MM.1S (cell line): Measurements from ENCODE around the gene ENTREP3.

Experiments
- EZH2 ChIP-seq: fragments of 300-600 bp; sonication (generic); optimal IDR thresholded peaks from 2 replicates; pipeline ENCODE3; 2017; ENCODE audit warnings: low read depth, mild to moderate bottlenecking, antibody characterized with exemption, low read length, mixed read lengths
- EZH2phosphoT487 ChIP-seq: fragments of 300-600 bp; sonication (generic); IDR thresholded peaks from 2 replicates; pipeline ENCODE4 v1.6.1; 2018; ENCODE audit warnings: antibody characterized with exemption, low read length
- TF ChIP-seq, protein P1 (sequence below): fragments of 300-600 bp; sonication (generic); IDR thresholded peaks from 2 replicates; pipeline ENCODE4 v1.5.1; 2016; ENCODE audit warnings: antibody characterized with exemption, low read length, mixed read lengths

DNA sequence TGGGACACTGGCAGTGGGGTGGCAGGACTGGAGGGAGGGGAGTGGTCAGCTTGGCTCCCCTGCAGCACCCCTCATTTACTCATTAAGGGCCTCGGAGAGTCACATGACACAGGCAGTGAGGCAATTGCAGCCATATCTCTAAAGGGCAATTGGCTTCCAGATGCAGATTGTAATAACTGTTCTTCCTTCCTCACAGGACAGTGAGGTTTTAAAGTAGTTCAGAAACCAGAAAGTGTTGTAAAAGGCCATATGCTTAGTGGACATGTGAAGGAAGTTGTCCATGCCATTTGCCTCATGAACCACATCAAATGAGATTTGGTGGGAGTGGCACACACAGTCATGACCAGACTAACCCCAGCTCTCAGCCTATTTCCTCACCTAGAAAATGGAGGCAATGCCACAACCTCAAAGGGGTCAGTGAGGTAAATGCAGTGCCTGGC, 35.7 kb downstream of the ENTREP3 start:
- TF ChIP-seq, protein P1, sequence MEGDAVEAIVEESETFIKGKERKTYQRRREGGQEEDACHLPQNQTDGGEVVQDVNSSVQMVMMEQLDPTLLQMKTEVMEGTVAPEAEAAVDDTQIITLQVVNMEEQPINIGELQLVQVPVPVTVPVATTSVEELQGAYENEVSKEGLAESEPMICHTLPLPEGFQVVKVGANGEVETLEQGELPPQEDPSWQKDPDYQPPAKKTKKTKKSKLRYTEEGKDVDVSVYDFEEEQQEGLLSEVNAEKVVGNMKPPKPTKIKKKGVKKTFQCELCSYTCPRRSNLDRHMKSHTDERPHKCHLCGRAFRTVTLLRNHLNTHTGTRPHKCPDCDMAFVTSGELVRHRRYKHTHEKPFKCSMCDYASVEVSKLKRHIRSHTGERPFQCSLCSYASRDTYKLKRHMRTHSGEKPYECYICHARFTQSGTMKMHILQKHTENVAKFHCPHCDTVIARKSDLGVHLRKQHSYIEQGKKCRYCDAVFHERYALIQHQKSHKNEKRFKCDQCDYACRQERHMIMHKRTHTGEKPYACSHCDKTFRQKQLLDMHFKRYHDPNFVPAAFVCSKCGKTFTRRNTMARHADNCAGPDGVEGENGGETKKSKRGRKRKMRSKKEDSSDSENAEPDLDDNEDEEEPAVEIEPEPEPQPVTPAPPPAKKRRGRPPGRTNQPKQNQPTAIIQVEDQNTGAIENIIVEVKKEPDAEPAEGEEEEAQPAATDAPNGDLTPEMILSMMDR, result no peak
- no peak for TF ChIP-seq EZH2
- no peak for TF ChIP-seq EZH2phosphoT487
